ENCODE results near the gene CD7.

CD7 gene

DNA sequence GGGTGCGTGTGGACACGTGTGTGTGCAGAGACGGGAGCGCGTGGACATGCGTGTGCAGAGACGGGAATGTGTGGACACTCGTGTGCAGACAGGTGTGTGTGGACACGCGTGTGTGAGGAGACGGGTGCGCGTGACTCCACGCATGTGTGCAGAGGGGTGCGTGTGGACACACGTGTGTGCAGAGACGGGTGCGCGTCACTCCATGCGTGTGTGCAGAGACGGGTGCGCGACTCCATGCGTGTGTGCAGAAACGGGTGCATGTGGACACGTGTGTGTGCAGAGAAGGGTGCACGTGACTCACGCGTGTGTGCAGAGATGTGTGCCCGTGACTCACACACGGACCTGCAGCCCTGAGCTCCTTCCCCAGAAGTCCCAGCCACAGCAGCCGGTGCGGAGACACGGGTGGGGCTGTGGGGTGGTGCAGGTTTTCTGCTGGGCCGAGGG, 2.2 kb upstream of the CD7 start:
- in situ Hi-C loops (cut with HindIII; ENCODE audit: low pct_ligation_motif_present, low pct_unique_long_range_greater_than_20kb, low sequenced_read_pairs): no loop called here
- no peak for DNase-seq

DNA sequence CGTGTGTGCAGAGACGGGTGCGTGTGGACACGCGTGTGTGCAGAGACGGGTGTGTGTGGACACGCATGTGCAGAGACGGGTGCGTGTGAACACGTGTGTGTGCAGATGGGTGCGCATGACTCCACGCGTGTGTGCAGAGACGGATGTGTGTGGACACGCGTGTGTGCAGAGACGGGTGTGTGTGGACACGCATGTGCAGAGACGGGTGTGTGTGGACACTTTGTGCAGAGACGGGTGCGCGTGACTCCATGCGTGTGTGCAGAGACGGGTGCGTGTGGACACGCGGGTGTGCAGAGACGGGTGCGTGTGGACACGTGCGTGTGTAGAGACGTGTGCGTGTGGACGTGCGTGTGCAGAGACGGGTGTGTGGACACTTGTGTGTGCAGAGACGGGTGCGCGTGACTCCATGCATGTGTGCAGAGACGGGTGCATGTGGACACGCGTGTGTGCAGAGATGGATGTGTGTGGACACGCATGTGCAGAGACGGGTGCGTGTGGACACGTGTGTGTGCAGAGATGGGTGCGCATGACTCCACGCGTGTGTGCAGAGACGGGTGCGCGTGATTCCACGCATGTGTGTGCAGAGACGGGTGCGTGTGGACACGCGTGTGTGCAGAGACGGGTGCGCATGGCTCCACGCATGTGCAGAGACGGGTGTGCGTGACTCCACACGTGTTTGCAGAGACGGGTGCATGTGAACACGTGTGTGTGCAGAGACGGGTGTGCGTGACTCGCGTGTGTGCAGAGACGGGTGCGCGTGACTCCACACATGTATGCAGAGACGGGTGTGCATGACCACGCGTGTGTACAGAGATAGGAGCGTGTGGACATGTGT, 1.6 kb upstream of the CD7 start:
- DNase-seq: no peak
- in situ Hi-C loops (cut with HindIII; ENCODE audit: low pct_ligation_motif_present, low pct_unique_long_range_greater_than_20kb, low sequenced_read_pairs): no loop called here

DNA sequence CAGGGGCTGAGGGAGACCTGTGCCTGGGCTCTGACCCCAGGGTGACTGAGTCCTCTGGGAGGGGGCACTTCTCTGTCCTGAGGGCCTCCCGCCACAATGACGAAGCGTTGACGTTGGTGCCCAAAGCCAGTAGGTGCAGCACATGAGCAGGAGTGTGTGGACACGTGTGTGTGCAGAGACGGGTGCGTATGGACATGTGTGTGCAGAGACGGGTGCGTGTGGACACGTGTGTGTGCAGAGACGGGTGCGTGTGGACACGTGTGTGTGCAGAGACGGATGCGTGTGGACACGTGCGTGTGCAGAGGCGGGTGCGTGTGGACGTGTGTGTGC, 726 bp upstream of the CD7 start:
- DNase-seq: no peak
- in situ Hi-C loops (cut with HindIII; ENCODE audit: low pct_ligation_motif_present, low pct_unique_long_range_greater_than_20kb, low sequenced_read_pairs): no loop called here

DNA sequence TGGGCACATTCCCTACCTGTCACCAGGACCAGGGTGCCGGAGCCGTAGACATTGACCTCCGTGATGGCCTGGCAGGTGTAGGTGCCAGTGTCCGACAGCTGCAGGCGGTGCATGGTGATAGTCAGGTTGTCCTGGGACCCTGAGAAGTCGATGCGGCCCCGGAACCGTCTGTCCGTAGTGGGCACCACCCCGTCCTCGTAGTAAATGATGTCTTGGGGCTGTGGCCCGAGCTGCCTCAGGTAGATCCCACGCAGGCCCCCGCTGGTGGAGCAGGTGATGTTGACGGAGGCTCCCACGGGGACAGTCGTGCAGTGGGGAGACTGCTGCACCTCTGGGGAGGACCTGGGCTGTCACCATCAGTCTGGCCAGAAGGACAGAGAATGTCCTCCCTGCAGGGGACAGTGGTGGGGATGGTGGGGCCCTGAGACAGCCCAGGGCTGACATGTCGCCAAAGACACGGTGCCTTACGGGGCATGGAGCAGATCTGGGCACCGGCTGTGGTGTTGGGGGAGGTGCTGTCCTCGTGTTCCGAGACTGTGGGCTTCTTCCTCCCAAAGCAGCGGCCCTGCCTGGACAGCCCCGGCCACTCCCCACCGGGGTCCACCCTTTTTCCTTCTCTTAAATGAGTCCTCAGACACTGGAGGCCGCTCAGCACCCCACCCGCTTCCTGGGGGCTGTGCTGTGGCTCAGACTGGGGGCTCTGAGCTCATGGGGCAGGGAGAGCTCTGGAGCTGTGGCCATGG, 586 bp downstream of the CD7 start:
- DNase-seq: no peak
- in situ Hi-C loops (cut with HindIII; ENCODE audit: low pct_ligation_motif_present, low pct_unique_long_range_greater_than_20kb, low sequenced_read_pairs): no loop called here

DNA sequence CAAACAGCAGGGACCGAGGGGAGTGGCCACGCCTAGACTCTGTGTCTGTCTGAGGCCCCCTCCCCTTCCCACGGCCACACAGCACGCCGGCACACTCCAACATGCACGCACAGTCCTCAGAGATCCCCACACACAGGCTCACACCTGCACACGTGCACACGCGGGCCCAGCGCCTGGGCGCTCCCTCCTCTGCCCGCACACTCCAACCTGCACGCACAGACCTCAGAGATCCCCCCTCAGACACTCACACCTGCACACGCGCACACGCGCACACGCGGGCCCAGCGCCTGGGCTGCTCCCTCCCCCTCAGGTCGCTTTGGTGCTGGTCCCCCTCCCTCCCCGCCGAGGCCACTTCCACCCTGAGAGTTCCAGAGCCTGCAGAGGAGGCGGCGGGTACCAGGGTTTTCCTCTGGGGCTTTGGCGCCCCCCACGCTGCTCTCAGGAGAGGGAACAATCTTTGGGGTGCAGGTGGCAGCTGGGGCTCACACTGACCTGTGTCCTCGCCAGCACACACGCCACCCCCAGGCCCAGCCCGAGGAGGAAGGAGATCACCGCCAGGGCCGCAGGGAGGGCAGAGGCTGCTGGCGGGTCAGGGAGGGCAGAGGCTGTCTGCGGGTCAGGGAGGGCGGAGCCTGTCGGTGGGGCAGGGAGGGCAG, 1.6 kb downstream of the CD7 start:
- in situ Hi-C loops (cut with HindIII; ENCODE audit: low pct_ligation_motif_present, low pct_unique_long_range_greater_than_20kb, low sequenced_read_pairs): no loop called here
- DNase-seq: no peak

DNA sequence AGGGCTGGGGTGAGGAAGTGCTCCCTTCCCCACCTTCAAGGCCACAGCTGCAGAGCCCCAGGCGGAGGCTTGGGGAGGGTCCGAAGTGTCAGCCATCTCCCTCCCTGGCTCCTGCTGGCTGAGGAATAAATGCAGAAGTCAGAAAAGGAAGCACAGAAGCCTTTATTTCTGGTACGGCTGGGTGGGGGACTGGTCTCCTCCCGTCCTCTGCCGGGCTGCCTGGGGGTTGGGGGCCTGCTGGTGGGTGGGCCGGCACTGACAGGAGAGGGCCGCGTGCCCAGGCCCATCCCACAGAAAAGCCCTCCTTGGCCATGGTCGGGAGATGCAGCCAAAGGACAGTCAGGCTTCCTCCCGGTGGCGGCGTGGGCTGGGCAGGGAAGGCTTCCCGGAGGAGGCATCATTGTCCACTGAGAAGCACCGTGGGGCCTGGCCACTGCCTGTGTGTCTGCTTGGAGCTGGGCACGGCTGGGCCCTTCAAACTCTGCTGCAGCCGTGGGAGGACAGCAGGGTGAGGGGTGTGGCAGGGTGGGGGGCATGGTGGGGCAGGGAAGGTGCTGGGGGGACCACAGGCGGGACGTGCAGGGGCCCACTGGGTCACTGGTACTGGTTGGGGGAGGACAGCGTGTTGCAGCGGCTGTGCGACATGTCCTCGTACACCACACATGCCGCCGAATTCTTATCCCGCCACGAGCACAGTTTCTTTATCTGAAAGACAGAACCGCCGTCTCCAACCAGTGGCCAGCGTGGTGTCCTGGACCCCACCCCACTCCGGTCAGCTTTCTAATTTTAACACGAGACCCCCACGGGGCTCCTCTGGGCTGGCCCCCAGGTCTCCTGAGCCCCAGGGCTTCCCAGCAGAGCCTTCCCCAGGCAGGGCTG, 2.4 kb downstream of the CD7 start:
- in situ Hi-C loops (cut with HindIII; ENCODE audit: low pct_ligation_motif_present, low pct_unique_long_range_greater_than_20kb, low sequenced_read_pairs): no loop called here
- DNase-seq: no peak

DNA sequence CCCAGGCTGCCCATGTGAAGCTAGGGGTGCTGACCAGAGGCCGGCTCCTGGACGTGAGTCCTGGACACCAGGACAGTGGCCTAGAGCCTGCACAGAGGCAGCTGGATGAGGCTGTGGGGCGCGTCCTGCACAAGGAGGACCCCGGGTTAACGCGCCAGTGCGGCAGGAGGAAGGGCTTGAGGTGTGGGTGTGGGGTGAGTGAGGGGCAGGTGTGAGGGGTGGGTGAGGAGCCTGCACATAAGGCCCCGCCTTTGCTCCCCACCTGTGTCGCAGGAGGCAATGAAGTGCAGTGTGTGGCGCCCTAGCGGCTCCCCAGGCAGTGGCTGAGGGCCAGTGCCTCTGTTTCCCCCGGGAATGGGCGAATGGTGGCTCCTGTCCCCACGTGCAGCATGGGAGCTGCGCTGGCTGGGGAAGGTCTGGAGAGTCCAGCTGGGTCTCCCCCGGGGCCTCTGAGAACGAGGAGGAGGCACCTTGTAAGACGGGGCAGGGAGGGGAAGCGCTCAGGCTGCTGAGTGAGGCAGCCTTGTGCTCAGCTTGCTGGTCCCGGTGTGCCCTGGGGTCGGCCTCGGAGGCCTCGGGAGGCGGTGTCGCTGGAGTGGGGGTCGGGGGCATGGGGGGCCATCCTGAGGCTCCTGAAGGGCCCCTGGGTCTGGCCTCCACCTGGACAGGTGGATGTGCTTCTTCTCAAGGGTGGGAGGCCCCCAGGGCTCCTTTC, 3.2 kb downstream of the CD7 start:
- no peak for DNase-seq

DNA sequence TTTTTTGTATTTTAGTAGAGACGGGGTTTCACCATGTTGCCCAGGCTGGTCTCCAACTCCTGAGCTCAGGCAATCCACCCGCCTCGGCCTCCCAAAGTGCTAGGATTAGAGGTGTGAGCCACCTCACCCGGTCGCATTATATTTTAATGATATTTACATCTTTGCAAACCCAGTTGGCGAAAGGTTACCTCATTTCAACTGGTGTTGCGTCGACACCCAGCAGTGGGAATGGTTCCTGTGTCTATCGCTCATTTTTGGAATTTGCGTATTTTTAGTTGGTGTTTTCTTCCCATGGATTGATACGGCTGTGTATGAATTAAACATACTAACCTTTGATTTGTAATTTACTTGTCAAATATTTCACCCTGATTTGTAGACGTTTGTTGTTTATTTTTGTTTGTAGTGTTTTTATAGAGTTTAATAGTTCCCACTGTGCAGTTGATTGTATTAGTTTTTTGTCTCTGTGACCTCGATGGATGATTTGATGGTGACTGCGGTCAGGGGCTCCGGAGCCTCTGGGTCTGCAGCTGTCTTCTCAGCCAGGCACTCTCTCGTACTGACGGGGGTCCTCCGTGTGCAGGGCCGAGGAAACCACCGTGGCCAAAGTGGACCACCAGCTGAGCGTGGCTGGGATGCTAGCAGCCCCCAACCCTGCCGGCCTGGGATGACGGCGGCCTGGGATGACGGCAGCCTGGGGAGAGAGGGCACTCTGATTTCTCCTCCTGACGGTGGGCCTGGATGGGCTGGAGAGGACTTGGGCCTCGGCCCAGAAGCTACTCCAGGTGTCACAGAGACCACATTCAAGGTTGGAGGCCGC, 4.0 kb downstream of the CD7 start:
- in situ Hi-C loops (cut with HindIII; ENCODE audit: low pct_ligation_motif_present, low pct_unique_long_range_greater_than_20kb, low sequenced_read_pairs): no loop called here
- DNase-seq: no peak

More for the DNA sequence above, 3.2 kb downstream of the CD7 start:
- in situ Hi-C loops (cut with HindIII; ENCODE audit: low pct_ligation_motif_present, low pct_unique_long_range_greater_than_20kb, low sequenced_read_pairs): no loop called here

DNA sequence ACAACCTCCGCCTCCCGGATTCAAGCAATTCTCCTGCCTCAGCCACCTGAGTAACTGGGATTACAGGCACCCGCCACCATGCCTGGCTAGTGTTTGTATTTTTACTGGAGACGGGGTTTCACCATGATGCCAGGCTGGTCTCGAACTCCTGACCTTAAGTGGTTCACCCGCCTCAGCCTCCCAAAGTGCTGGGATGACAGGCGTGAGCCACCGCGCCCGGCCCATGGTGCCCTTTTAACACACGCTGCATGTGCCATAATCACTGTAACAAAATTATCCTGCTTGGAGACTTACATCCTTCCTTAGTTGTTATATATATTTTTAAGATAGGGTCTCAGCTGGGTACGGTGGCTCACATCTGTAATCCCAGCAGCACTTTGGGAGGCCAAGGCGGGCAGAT, 5.4 kb downstream of the CD7 start:
- no peak for DNase-seq
- in situ Hi-C loops (cut with HindIII; ENCODE audit: low pct_ligation_motif_present, low pct_unique_long_range_greater_than_20kb, low sequenced_read_pairs): no loop called here

DNA sequence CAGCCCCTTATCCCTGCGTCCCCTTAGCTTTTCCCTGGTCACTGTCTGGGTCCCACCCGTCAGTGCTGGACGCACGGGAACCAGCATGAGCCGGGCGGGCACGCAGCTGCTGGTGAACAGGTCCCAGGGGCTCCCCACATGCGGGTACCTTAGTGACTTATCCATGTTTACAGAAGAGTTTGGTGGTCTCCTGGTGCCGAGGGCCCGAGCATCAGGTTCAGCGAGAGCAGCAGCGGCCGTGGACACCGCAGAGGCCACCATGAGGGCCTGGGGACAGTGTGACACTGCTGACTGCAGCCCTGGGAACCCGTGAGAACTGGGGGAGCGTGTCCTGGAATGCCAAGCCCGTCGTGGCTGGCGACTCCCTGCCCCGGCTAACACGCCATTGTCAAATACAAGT, 6.5 kb downstream of the CD7 start:
- DNase-seq: no peak
- in situ Hi-C loops (cut with HindIII; ENCODE audit: low pct_ligation_motif_present, low pct_unique_long_range_greater_than_20kb, low sequenced_read_pairs): no loop called here

DNA sequence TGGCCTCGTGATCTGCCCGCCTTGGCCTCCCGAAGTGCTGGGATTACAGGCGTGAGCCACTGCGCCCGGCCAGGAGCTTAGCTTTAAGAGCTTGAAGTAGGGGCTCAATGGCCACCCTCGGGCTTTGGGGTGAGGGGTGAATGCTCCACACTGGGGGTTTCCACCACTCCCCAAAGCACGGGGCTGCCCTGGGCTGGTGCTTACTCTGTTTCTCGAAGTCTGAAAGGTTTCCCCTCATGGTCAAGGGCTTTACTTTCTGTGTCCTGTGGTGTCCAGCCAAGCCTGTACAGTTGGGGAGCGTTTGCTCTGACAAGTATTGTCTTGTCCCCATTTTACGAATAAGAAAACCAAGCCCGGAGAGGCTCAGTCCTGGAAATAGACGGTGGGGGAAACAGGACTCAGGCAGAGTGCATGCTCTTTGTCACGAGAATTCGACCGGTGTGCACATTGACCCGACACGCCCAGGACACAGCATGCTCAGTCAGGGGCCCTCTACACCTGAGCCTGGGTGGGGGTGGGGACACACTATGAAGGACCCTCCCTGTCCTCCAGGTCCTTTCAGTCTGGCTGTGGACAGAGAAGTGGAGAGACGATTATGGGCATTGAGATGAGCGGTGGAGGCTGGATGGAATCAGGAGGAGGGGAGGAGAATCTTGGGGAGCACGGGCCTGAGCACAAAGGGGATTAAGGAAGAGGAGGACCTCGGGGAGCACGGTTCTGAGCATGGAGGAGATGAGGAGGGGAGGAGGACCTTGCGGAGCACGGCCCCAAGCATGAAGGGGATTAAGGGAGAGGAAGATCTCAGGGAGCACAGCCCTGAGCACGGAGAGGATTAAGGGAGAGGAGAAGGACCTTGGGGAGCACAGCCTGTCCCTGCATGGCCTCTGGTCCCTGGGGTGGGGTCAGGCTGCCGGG, 7.5 kb downstream of the CD7 start:
- DNase-seq: no peak
- in situ Hi-C loops (cut with HindIII; ENCODE audit: low pct_ligation_motif_present, low pct_unique_long_range_greater_than_20kb, low sequenced_read_pairs): no loop called here

DNA sequence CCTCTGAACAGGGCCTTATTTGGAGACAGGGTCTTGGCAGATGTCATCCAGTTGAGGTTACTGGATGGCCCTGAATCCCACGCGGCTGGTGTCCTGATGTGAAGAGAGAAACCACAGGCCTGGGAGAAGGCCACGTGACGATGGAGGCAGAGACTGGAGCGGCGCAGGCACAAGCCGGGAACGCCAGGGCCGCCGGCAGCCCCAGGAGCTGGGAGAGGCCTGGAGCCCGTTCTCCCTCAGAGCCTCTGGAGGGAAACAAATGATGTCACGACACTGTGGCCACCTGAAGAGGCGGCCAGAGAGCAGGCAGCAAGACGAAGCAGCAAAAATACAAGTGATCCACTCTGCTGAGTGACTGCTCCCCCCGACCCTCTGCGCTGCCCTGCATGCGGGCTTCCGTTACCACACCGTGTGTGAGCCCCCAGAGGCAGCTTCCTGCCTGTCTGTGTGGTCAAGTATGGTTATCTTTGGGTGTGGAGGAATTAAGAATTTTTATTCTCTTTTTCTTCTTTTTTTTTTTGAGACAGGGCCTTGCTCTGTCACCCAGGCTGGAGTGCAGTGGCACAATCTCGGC, 11.6 kb downstream of the CD7 start:
- no peak for DNase-seq
- in situ Hi-C loops (cut with HindIII; ENCODE audit: low pct_ligation_motif_present, low pct_unique_long_range_greater_than_20kb, low sequenced_read_pairs): no loop called here

DNA sequence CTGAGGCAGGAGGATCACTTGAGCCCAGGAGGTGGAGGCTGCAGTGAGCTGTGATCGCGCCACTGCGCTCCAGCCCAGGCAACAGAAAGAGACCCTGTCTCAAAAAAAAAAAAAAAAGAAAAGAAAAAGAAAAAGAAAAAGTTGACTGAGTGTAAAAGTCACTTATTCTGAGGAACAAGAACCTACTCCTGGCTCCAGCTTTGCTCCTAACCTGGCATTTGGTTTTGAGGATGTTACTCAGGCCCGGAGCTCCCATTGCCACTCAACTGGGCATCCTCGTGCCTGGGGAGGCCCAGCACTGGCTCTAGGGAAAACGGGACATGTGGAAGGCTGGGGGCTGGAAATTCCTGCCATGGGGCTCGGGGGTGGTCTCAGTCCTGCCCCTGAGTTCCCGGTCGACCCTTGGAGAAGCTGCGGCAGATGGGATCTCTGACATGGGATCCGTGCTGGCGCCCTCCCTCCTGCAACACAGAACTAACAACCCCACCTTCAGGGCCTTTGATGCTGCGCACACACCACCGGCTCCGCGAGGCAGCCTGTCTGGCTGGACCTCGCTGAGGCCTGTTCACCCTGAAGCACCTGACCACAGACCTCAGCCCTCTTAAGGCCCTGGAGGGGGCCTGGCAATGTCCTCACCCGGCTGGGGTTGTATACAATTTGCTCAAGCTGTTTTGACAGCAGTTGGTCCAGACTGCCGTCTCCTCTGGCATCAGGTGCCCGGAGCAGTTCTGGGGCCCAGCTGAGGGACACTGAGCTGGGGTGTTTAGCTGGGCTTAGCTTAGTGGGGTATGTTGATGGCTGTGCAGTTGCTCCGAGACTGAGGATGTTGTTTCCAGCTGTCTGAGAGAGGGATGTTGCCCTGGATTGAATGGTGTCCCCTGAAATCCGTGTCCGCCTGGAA, 12.3 kb downstream of the CD7 start:
- DNase-seq: no peak
- in situ Hi-C loops (cut with HindIII; ENCODE audit: low pct_ligation_motif_present, low pct_unique_long_range_greater_than_20kb, low sequenced_read_pairs): no loop called here

DNA sequence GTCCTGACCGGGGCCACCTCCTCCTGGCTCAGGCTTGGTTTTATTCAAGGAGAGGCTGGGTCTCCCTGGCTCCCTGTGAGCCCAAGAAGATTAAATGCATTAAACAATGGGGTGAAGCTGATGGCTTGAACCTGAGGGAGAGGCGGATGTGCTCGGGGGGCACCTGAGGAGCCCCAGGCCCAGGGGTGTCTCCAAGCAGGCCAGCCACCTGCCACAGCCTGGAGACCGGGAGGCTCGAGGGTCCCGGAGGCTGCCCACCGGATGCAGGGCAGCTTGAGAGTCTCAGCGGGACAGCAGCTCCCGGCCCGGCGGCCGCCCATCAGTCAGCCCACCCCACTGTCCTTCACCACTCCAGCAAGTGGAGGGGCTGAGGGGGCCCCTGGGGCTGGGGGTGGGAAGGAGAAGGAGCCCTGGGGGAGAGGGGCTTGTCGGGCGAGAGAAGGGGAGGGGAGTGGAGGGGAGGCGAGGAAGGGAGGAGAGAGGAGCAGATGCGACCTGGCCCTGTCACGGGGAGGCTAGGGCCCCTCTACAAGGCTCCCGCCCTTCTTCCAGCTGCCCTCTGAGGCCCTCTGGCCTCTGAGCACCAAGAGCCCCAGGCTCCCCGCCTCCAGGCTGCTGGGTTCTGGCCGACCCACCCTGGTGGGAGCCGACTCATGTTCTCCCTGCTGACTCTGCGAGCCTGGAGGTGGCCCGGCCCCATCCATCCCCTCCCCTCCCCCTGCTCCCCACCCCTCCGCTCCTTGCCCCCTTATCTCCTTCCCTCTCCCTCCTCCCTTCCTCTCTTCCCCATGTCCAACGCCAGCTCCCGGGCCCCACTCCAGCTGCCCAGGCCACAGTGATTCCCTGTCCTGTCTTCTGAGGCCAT, 13.2 kb downstream of the CD7 start:
- no peak for DNase-seq
- in situ Hi-C loops (cut with HindIII; ENCODE audit: low pct_ligation_motif_present, low pct_unique_long_range_greater_than_20kb, low sequenced_read_pairs): no loop called here

Measured in ACHN (cell line).